Activated CD4-positive, alpha-beta memory T cell treated with anti-CD3 and anti-CD28 coated beads for 36 hours (primary cell): ENCODE measurements around the gene NTM. TPM values are rescaled to one million over a fixed set of nuclear protein-coding genes. Genes with fewer than 3 reads are reported as not detected.

ENCODE experiments used
- CTCF ChIA-PET: fragments of 350-600 bp; sonication (Branson Sonifier 250); formaldehyde crosslinking; loops from one replicate; lab custom pipeline; 2021; ENCODE audit warnings: antibody characterized with exemption, inconsistent platforms; lab: Charles Lee
- POLR2A ChIA-PET: fragments of 350-600 bp; sonication (Branson Sonifier 250); formaldehyde crosslinking; loops from one replicate; lab custom pipeline; 2021; ENCODE audit warnings: antibody characterized with exemption; lab: Charles Lee
- DNase-seq: peaks from one replicate; pipeline ENCODE4 v3.0.0-alpha.2; 2020
- H3K27ac Mint-ChIP-seq: one replicate; pipeline ENCODE4 v1.8.0; 2021; ENCODE audit warnings: mixed read lengths
- H3K27me3 Mint-ChIP-seq: one replicate; pipeline ENCODE4 v1.8.0; 2021; ENCODE audit warnings: mixed read lengths
- H3K36me3 Mint-ChIP-seq: one replicate; pipeline ENCODE4 v1.8.0; 2021; ENCODE audit warnings: mixed read lengths
- H3K4me1 Mint-ChIP-seq: one replicate; pipeline ENCODE4 v1.8.0; 2021; ENCODE audit warnings: low read depth, mixed read lengths
- H3K4me3 Mint-ChIP-seq: one replicate; pipeline ENCODE4 v1.8.0; 2021; ENCODE audit warnings: mild to moderate bottlenecking, mixed read lengths
- H3K9me3 Mint-ChIP-seq: one replicate; pipeline ENCODE4 v1.8.0; 2021; ENCODE audit warnings: mixed read lengths
- intact Hi-C: fragments of 100-400 bp; cut with micrococcal nuclease; formaldehyde crosslinking; loops from one replicate; pipeline ENCODE4 v1.15.1; 2023
- total RNA-seq, 2 experiments: library from RNA; stranded (reverse); gene quantifications; one replicate each; pipeline ENCODE4 v1.2.3, GENCODE V29; 2021

NTM gene
- total RNA-seq, 2 experiments from 2014 or later: not detected

- no peaks in the 10 kb centered on the region for H3K27me3 Mint-ChIP-seq
- CTCF ChIA-PET: no interaction called here
- H3K4me1 Mint-ChIP-seq: no peaks in the 10 kb centered on the region
- DNase-seq: no peak
- H3K36me3 Mint-ChIP-seq: no peaks in the 10 kb centered on the region
- H3K9me3 Mint-ChIP-seq: no peaks in the 10 kb centered on the region
- no peak overlapping the region for H3K27ac Mint-ChIP-seq
- intact Hi-C loops: no loop called here
- POLR2A ChIA-PET: no interaction called here
- H3K4me3 Mint-ChIP-seq: no peak overlapping the region
These were observed 960.1 kb downstream of the NTM start for GRCh38 chr11:132330515-132330914.

- no peak overlapping the region for H3K4me3 Mint-ChIP-seq
- no peak for DNase-seq
- intact Hi-C loops: no loop called here
- H3K4me1 Mint-ChIP-seq: no peaks in the 10 kb centered on the region
- ChIA-PET CTCF (no interaction called here), POLR2A (no interaction called here)
- no peak overlapping the region for H3K27ac Mint-ChIP-seq
- H3K9me3 Mint-ChIP-seq: no peaks in the 10 kb centered on the region
- no peaks in the 10 kb centered on the region for H3K27me3 Mint-ChIP-seq
- H3K36me3 Mint-ChIP-seq: no peaks in the 10 kb centered on the region
These were observed 962.1 kb downstream of the NTM start for GRCh38 chr11:132332521-132332920.

DNA sequence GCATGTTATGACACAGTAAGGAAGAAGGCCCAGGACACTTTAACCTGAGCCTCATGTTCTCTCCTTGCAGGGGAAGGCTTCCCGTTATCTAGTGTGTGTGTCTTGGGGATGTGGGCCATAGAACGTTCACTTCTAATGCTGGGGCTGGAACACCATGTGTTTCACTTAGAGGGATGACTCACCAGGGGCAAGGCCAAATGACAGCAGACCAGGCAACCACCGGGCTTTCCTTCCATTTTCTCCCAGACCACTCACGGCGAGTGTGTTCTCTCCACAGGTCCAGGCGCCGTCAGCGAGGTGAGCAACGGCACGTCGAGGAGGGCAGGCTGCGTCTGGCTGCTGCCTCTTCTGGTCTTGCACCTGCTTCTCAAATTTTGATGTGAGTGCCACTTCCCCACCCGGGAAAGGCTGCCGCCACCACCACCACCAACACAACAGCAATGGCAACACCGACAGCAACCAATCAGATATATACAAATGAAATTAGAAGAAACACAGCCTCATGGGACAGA is 964.4 kb downstream of the NTM start:
- Mint-ChIP-seq H3K36me3 (no peaks in the 10 kb centered on the region), H3K4me3 (no peak overlapping the region), H3K4me1 (no peaks in the 10 kb centered on the region), H3K27ac (no peak overlapping the region), H3K9me3 (no peaks in the 10 kb centered on the region), H3K27me3 (no peaks in the 10 kb centered on the region)
- CTCF ChIA-PET: no interaction called here
- POLR2A ChIA-PET: no interaction called here
- no peak for DNase-seq
- intact Hi-C loops: no loop called here

DNA sequence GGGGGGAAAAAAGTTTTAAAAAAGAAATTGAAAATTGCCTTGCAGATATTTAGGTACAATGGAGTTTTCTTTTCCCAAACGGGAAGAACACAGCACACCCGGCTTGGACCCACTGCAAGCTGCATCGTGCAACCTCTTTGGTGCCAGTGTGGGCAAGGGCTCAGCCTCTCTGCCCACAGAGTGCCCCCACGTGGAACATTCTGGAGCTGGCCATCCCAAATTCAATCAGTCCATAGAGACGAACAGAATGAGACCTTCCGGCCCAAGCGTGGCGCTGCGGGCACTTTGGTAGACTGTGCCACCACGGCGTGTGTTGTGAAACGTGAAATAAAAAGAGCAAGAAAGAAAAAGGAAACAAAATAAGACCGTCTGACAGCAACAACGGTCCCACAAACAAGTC is 964.9 kb downstream of the NTM start:
- CTCF ChIA-PET: no interaction called here
- POLR2A ChIA-PET: no interaction called here
- Mint-ChIP-seq H3K27ac (no peak overlapping the region), H3K4me1 (no peaks in the 10 kb centered on the region), H3K27me3 (no peaks in the 10 kb centered on the region), H3K36me3 (no peaks in the 10 kb centered on the region), H3K9me3 (no peaks in the 10 kb centered on the region), H3K4me3 (no peak overlapping the region)
- intact Hi-C loops: no loop called here
- DNase-seq: no peak

GRCh38 chr11:132336781-132337535 is 966.5 kb downstream of the NTM start:
- H3K27ac Mint-ChIP-seq: no peak overlapping the region
- H3K4me1 Mint-ChIP-seq: no peaks in the 10 kb centered on the region
- no peak overlapping the region for H3K4me3 Mint-ChIP-seq
- DNase-seq: no peak
- POLR2A ChIA-PET: no interaction called here
- H3K9me3 Mint-ChIP-seq: no peaks in the 10 kb centered on the region
- CTCF ChIA-PET: no interaction called here
- no peaks in the 10 kb centered on the region for H3K27me3 Mint-ChIP-seq
- H3K36me3 Mint-ChIP-seq: no peaks in the 10 kb centered on the region
- intact Hi-C loops: no loop called here

DNA sequence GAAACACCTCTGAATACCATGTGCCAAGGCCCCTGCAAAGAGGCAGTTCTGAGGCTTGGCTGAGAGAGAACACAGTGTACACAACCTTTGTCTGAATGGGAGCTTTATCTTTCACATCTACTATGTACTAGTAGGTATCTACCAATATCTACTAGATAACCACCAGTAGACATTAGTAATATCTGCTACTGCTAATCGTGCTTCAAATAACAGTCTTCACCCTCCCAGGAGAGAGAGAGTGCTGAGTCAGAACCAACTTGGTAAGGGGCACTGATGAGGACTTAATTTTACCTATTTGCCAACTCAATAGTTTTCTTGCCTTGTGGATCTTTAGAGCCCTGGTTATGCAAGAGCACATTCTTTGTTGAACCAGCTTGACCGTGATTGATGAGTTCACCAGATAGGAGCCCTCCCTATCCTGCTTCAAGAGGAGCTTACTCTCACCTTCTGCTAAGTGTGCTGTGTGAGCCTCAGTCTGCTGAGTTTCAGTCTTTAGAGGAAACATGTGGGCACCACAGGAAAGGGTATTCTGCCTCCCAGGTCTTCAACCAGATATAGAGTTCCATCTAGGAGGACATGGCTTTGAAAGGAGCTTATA is 967.5 kb downstream of the NTM start:
- no peaks in the 10 kb centered on the region for H3K36me3 Mint-ChIP-seq
- no peak overlapping the region for H3K4me3 Mint-ChIP-seq
- POLR2A ChIA-PET: no interaction called here
- DNase-seq: no peak
- intact Hi-C loops: no loop called here
- no peaks in the 10 kb centered on the region for H3K9me3 Mint-ChIP-seq
- H3K27me3 Mint-ChIP-seq: no peaks in the 10 kb centered on the region
- no peaks in the 10 kb centered on the region for H3K4me1 Mint-ChIP-seq
- CTCF ChIA-PET: interaction anchor here (0.5 kb wide), 1 partner anchor 12 kb away, joined by 6 read pairs; no protein-coding TSS in a partner anchor
- H3K27ac Mint-ChIP-seq: no peak overlapping the region

- no peak for DNase-seq
- POLR2A ChIA-PET: no interaction called here
- H3K9me3 Mint-ChIP-seq: no peaks in the 10 kb centered on the region
- CTCF ChIA-PET: interaction anchor here (1.1 kb wide), 1 partner anchor 14 kb away, joined by 3 read pairs; no protein-coding TSS in a partner anchor
- H3K27ac Mint-ChIP-seq: no peak overlapping the region
- H3K27me3 Mint-ChIP-seq: no peaks in the 10 kb centered on the region
- H3K4me1 Mint-ChIP-seq: no peaks in the 10 kb centered on the region
- intact Hi-C loops: no loop called here
- no peak overlapping the region for H3K4me3 Mint-ChIP-seq
- H3K36me3 Mint-ChIP-seq: no peaks in the 10 kb centered on the region
These were observed 972.0 kb downstream of the NTM start for GRCh38 chr11:132342408-132342807.

GRCh38 chr11:132343445-132344175 is 973.2 kb downstream of the NTM start:
- Mint-ChIP-seq H3K9me3 (no peaks in the 10 kb centered on the region), H3K36me3 (no peaks in the 10 kb centered on the region), H3K4me1 (no peaks in the 10 kb centered on the region), H3K4me3 (no peak overlapping the region), H3K27me3 (no peaks in the 10 kb centered on the region), H3K27ac (no peak overlapping the region)
- CTCF ChIA-PET: no interaction called here
- POLR2A ChIA-PET: no interaction called here
- intact Hi-C loops: no loop called here
- no peak for DNase-seq

DNA sequence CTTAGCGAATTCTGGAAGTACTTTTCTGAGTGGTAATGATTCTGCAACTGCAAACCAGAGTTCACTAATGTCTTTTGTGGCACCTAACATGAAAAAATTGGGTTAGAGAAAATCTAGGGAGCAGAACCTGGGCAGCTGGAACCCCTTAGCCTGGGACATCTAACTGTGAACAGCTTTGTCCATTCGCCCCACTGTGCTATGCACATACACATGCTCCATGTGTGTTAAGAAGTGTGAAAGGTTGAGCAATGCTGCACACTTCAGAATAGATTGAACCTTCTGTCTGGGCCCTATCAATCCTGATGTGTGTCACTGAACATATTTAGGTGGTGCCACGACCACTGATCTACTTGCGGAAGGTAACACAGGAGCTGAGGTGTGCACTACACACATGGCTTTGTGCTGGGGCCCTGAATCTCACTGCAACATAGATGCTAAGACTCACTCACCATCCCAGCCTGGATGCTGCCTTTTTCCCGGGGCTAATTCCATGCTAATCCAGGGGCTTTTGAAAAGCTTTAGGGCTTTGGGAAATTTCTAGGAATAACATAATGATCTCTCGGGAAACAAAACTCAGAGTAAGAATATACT is 976.2 kb downstream of the NTM start:
- no peak overlapping the region for H3K4me3 Mint-ChIP-seq
- DNase-seq: no peak
- no peaks in the 10 kb centered on the region for H3K27me3 Mint-ChIP-seq
- ChIA-PET POLR2A (no interaction called here), CTCF (no interaction called here)
- H3K9me3 Mint-ChIP-seq: no peaks in the 10 kb centered on the region
- no peaks in the 10 kb centered on the region for H3K36me3 Mint-ChIP-seq
- H3K27ac Mint-ChIP-seq: no peak overlapping the region
- intact Hi-C loops: no loop called here
- H3K4me1 Mint-ChIP-seq: no peaks in the 10 kb centered on the region

- no peaks in the 10 kb centered on the region for H3K9me3 Mint-ChIP-seq
- H3K27ac Mint-ChIP-seq: no peak overlapping the region
- POLR2A ChIA-PET: no interaction called here
- no peaks in the 10 kb centered on the region for H3K4me1 Mint-ChIP-seq
- intact Hi-C loops: no loop called here
- H3K4me3 Mint-ChIP-seq: no peak overlapping the region
- CTCF ChIA-PET: no interaction called here
- no peaks in the 10 kb centered on the region for H3K36me3 Mint-ChIP-seq
- no peaks in the 10 kb centered on the region for H3K27me3 Mint-ChIP-seq
- DNase-seq: no peak
These were observed 977.0 kb downstream of the NTM start for GRCh38 chr11:132347156-132348090.
